ENCODE results near the gene CYP2B6.

The CYP2B6 gene

GRCh38 chr19:41013359-41013758 lies 22.3 kb downstream of the CYP2B6 start:
- H3K4me3 ChIP-seq (ENCODE audit: low read depth, low read length) = no peak overlapping the region
- in situ Hi-C loops (cut with HindIII; ENCODE audit: low sequenced_read_pairs) = no loop called here
- no peak for DNase-seq (ENCODE audit: low read depth, low spot score)
- no peak for TF ChIP-seq CTCF (IDR thresholded peaks at IDR 0.05; ENCODE audit: low read depth, low read length)

GRCh38 chr19:41014643-41015042 lies 23.6 kb downstream of the CYP2B6 start:
- no peak for DNase-seq (ENCODE audit: low read depth, low spot score)
- no peak for TF ChIP-seq CTCF (IDR thresholded peaks at IDR 0.05; ENCODE audit: low read depth, low read length)
- in situ Hi-C loops (cut with HindIII; ENCODE audit: low sequenced_read_pairs) = no loop called here
- H3K4me3 ChIP-seq (ENCODE audit: low read depth, low read length) = no peak overlapping the region

GRCh38 chr19:41016488-41017071 lies 25.5 kb downstream of the CYP2B6 start:
- no peak for DNase-seq (ENCODE audit: low read depth, low spot score)
- H3K4me3 ChIP-seq (ENCODE audit: low read depth, low read length) = no peak overlapping the region
- in situ Hi-C loops (cut with HindIII; ENCODE audit: low sequenced_read_pairs) = no loop called here
- no peak for TF ChIP-seq CTCF (IDR thresholded peaks at IDR 0.05; ENCODE audit: low read depth, low read length)

- TF ChIP-seq CTCF (IDR thresholded peaks at IDR 0.05; ENCODE audit: low read depth, low read length) = no peak
- in situ Hi-C loops (cut with HindIII; ENCODE audit: low sequenced_read_pairs) = no loop called here
Observed at GRCh38 chr19:41018736-41019290, 27.7 kb downstream of the CYP2B6 start.

GRCh38 chr19:41019346-41019745 lies 28.3 kb downstream of the CYP2B6 start:
- H3K4me3 ChIP-seq (ENCODE audit: low read depth, low read length) = no peak overlapping the region
- DNase-seq (ENCODE audit: low read depth, low spot score) = no peak
- in situ Hi-C loops (cut with HindIII; ENCODE audit: low sequenced_read_pairs) = no loop called here
- TF ChIP-seq CTCF (IDR thresholded peaks at IDR 0.05; ENCODE audit: low read depth, low read length) = no peak

More at GRCh38 chr19:41018736-41019290, 27.7 kb downstream of the CYP2B6 start:
- H3K4me3 ChIP-seq (ENCODE audit: low read depth, low read length) = no peak overlapping the region
- DNase-seq (ENCODE audit: low read depth, low spot score) = no peak

GRCh38 chr19:41023193-41023592 lies 32.1 kb downstream of the CYP2B6 start:
- no peak for TF ChIP-seq CTCF (IDR thresholded peaks at IDR 0.05; ENCODE audit: low read depth, low read length)
- no peak overlapping the region for H3K4me3 ChIP-seq (ENCODE audit: low read depth, low read length)
- DNase-seq (ENCODE audit: low read depth, low spot score) = no peak
- in situ Hi-C loops (cut with HindIII; ENCODE audit: low sequenced_read_pairs) = no loop called here
